GM21528 (cell line): ENCODE measurements around the gene MBNL1.

Experiments used
- ATAC-seq: cut with Tn5 transposase; IDR thresholded peaks from one replicate; pipeline ENCODE4 v1.9.1; 2021; ENCODE audit warnings: mild to moderate bottlenecking, moderate library complexity; ENCODE audit not compliant: unreplicated experiment, low FRiP score

MBNL1 gene, protein sequence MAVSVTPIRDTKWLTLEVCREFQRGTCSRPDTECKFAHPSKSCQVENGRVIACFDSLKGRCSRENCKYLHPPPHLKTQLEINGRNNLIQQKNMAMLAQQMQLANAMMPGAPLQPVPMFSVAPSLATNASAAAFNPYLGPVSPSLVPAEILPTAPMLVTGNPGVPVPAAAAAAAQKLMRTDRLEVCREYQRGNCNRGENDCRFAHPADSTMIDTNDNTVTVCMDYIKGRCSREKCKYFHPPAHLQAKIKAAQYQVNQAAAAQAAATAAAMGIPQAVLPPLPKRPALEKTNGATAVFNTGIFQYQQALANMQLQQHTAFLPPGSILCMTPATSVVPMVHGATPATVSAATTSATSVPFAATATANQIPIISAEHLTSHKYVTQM

DNA sequence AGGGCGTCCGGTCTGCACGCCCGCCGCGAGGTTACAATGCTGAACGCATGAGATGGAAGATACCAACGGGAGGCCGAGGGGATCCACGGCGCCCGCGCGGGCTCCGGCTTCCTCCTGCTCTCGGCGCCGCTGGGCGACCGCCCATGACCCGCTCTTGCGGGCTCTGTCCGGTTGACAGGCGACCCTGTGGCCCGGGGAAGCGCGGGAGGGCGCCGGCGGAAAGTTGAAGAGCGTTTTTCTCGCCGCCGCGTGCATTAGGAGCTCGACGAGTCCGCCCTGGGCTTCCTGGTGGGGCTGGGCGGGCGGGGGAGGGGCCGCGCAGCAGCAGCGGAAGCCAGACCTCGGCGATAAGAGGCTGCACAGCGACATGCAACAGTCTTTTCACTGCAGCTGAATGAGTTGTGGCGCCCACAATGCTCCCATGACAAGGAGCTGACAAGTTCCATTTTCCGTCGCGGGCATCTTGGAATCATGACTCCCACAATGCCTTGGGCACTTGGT, at the start of gene MBNL1:
Gene MBNL1, plus strand, starts transcription at position 375 of the 501 bp plus-strand sequence. CDS start 31,265 bp downstream, outside the sequence.
- ATAC-seq, result peak; percentile 71

GRCh38 chr3:152219216-152219615, 49.5 kb upstream of the MBNL1 start:
- ATAC-seq, result no peak

DNA sequence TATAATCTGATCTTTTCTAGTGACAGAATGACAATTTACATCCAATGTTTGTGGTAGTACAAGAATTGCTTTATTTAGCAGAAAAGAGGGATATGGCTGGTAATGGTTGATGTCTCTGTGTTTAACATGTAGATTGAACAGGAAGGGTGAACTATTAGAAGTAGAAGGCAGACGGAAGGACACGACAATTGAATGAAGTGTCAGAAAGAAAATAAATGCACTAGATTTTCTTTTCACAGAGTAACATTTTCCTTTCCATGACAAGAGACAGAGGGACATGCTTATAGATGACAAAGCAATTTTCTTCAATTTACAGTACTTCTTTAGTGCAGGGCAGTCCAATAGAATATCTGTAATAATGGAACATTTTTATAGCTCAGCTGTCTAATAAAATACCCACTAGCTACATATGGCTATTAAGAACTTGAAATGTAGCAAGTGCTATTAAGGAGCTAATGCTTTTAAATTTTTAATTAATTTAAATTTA, 48.9 kb upstream of the MBNL1 start:
- no peak for ATAC-seq

DNA sequence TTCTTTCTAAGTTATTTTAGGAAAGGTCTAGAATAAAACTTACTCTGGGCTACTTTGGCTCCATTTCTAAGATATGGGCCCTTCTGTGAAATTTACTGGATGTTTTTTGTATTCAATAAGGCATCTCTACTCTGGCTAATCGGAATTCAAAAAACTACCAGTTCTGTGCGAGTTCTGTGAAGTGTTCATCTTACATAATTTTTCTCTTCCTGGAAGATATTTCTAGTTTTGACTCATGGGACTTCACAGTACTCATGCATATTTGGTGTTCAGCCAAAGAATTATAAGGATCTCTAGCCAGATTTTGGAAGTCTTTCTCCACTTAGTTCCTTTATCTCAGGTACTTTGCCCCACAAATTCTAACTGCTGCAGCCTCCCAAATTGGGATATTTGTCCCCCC, 46.4 kb upstream of the MBNL1 start:
- ATAC-seq, result no peak

- no peak for ATAC-seq
These were observed 43.5 kb upstream of the MBNL1 start for GRCh38 chr3:152225201-152225600.

DNA sequence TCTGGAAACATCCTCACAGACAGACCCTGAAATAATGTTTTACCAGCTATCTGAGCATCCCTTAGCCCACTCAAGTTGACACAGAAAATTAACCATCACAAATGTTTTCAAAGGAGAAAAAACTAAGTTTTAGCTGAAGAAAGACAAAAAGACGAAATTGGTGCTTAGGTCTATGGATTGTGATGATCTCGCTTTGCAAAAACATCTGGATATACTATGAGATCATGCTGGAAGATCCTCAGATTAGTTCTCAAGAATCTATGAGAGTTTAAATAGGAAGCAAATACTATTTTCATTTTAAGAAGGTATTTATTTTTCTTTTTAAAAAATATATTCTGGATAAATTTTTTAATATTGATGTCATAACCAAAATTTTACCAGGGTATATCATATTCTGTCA, 42.6 kb upstream of the MBNL1 start:
- no peak for ATAC-seq

DNA sequence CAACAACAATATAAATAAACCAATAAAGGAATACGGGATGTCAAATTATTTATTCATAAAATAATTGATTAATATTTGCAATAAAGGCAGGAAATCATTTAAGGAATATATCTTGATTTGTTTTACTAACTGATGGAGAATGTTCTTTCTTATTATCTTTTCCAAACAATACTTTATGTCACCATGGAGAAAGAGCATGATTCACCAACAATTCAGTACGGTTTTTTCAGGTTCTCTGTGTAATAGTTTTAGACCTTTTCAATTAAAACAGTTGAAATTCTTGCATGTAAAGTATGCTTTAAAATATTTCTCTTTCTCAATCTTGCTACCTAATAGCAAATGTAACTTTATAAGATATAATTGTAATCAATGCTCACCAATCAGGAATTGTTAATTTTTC, 41.7 kb upstream of the MBNL1 start:
- no peak for ATAC-seq

GRCh38 chr3:152229692-152230091, 39.0 kb upstream of the MBNL1 start:
- no peak for ATAC-seq

DNA sequence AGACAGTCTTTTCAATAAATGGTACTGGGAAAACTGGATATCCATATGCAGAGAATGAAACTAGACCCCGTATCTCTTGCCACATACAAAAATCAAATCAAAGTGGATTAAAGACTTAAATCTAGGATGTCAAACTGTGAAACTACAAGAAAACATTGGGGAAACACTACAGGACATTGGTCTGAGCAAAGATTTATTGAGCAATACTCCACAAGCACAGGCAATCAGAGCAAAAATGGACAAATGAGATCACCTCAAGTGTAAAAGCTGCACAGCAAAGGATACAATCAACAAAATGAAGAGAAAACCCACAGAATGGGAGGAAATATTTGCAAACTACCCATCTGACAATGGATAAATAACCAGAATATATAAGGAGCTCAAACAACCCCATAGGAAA, 38.4 kb upstream of the MBNL1 start:
- no peak for ATAC-seq

DNA sequence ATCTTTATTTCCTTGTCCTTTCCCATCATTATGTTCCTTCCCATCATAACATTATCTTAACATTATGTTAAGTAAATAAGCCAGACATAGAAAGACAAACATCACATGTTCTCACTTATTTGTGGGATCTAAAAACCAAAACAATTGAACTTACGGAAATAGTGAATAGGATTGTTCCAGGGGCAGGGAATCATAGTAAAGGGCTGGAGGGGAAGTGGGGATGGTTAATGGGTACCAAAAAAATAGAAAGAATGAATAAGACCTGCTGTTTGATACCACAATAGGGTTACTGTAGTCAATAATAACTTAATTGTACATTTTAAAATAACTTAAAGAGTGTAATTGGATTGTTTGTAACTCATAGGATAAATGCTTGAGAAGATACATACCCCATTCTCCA, 36.7 kb upstream of the MBNL1 start:
- no peak for ATAC-seq

DNA sequence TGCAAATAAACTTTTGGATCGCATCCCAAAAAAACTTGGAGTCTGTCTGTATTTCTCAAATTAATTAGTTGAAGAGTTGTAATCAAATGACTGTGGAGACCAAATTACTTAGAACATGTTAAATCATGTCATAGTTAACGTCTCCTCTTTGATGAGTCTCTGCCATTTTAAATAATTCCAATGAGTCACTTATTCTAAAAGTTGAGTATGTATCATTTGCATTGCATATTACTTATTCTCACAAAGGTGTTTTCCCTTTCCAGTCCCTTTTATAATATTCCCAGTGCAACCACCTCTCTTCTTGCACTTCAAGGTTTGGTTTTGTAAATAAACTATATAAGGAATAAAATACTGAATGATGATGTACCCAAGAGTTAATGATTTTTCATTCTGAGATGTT, 36.0 kb upstream of the MBNL1 start:
- no peak for ATAC-seq

GRCh38 chr3:152234657-152235375, 33.9 kb upstream of the MBNL1 start:
- ATAC-seq, result no peak

GRCh38 chr3:152235709-152236298, 32.9 kb upstream of the MBNL1 start:
- ATAC-seq, result no peak

DNA sequence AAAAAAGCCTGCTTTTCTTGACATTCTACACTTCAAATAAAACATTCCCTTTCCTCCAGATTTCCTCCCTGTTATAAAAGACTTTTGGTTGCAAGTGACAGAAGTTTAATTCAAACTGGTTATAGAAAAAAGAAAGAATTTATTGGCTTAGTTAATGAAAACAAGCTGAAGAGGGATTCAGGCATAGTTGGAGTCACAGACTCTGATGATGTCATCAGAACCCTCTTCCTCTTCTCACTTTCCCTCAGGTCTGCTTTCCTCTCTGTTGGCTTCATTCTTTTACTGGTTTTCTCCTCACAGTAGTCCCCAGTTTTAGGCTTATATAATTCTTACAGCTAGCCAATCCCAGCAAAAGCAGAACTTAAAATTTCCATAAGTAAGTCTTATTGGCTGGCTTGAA, 32.0 kb upstream of the MBNL1 start:
- ATAC-seq, result no peak

GRCh38 chr3:152241142-152242017, 27.3 kb upstream of the MBNL1 start:
- ATAC-seq, result peak; percentile 62

GRCh38 chr3:152243301-152243711, 25.4 kb upstream of the MBNL1 start:
- peak; percentile 75 for ATAC-seq

DNA sequence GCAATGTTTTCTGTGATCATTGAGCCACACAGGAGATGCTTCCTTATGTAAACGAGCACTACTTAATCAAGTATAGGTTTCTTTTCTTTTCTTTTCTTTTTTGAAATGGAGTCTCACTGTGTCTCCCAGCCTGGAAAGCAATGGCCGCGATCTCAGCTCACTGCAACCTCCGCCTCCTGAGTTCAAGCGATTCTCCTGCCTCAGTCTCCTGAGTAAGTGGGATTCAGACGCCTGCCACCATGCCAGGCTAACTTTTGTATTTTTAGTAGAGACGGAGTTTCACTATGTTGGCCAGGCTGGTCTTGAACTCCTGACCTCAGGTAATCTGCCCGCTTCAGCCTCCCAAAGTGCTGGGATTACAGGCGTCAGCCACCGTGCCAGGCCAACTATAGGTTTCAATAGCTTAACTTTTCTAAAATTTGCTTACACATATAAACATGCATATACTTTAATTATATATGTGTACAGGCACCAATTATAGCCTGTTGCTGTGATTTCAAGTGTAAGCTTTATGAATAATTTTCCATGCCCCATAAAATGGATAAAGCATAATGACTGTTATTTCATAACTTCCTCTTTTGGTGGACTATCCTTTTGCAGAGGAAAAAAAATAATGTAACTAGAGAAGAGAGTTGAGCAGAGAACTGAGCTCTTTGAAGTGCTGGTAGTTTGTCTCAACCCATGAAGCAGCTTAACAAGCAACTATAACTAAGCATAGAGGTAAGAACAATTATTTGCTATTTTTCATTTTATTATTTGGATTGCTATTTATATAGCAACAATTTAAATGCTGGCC, 24.8 kb upstream of the MBNL1 start:
- peak; percentile 33 for ATAC-seq

DNA sequence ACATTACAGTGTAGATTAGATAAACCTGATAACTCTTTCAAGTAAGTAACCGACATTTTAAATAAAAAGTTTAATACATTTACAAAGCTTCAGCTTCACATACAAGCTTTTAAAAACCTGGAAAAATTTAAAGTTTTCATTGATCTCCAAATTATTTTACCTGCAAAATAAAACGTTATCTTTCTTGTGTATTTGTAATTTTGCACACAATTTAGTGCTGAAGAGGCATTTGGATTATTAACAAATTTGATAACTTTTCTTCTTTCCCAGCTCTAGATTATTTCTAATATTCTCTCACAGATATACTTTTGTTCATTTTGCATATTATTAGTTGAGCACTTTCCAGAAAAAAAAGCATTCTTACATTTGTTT, 24.2 kb upstream of the MBNL1 start:
- ATAC-seq, result no peak

DNA sequence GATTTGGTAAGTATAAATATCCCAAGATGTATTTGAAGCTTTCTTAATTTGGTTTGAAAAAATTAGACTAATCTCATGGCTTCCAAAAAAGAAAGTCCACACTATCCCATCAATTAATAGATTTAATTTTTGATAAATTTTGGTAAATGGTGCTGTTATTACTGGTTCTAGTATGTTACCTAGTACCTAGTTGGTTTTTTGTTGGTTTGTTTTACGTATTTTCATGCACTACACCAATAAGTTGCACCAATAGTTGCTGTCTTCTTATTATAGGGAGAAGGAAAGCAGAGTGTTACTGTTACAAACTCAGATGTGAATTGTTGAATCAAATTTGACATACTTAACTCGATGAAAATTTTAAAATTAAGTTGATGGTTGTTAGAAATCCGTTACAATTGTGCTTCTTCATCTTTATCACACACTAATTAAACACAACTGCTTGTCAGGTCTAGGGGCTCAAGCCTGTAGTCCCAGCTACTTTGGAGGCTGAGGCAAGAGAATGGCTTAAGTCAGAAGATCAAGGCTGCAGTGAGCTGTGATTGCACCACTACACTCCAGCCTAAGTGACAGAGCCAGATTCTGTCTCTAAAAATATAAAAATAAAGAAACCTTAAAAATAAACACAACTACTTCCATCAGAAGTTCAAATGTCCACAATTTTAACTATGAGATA, 23.1 kb upstream of the MBNL1 start:
- no peak for ATAC-seq
